K562 (cell line): Measurements from ENCODE around the gene CRAMP1. TPM values are rescaled to one million over a fixed set of nuclear protein-coding genes. Genes with fewer than 3 reads are reported as not detected.

Experiments
- FOXJ2 ChIP-seq: fragments of 200-800 bp; sonication (Bioruptor generic); IDR thresholded peaks from 2 replicates; pipeline ENCODE4 v1.6.1; 2016; ENCODE audit warnings: missing genetic modification characterization, missing compliant biosample characterization
- MAFK ChIP-seq: IDR thresholded peaks from 2 replicates; pipeline ENCODE4 v1.6.1; 2011; ENCODE audit warnings: low read length, improper control_type of control experiment
- TCF7 ChIP-seq: sonication (generic); IDR thresholded peaks from 2 replicates; pipeline ENCODE4 v1.6.1; 2016; ENCODE audit warnings: antibody characterized with exemption, borderline replicate concordance
- TFAP4 ChIP-seq: sonication (generic); formaldehyde crosslinking; IDR thresholded peaks from 2 replicates; pipeline ENCODE4 v1.8.0; 2022; ENCODE audit warnings: missing genetic modification reagents, mild to moderate bottlenecking, moderate library complexity, borderline replicate concordance
- YY1 ChIP-seq, 3 experiments: IDR thresholded peaks; 2 replicates each; pipeline ENCODE4 v1.6.1; 2011; ENCODE audit warnings: low read length in 2 of 3, mild to moderate bottlenecking in 2 of 3, moderate library complexity in 2 of 3, borderline replicate concordance in 1 of 3, control low read depth in 1 of 3, low read depth in 1 of 3; ENCODE audit not compliant: insufficient read depth in 3 of 3, insufficient replicate concordance in 2 of 3, control insufficient read depth in 1 of 3, insufficient read length in 1 of 3; ENCODE audit errors: extremely low read depth in 1 of 3
- ZBTB12 ChIP-seq: fragments of 250-450 bp; sonication (Bioruptor Pico); IDR thresholded peaks from 2 replicates; pipeline ENCODE4 v1.4.0; 2020
- ZBTB33 ChIP-seq: sonication (generic); formaldehyde crosslinking; IDR thresholded peaks from 2 replicates; pipeline ENCODE4 v1.8.1; 2023; ENCODE audit warnings: mild to moderate bottlenecking, missing genetic modification reagents
- ZNF253 ChIP-seq: fragments of 250-450 bp; sonication (Bioruptor Pico); conservative IDR thresholded peaks from 2 replicates; pipeline ENCODE4 v1.6.1; 2021; ENCODE audit warnings: mild to moderate bottlenecking
- polyA plus RNA-seq, 8 experiments: library from polyadenylated mRNA; depleted of rRNA in 4 of 8; stranded (reverse) in 5 of 8; unstranded in 3 of 8; fragments of >200 nt; fragmentation: Nextera tagmentation in 2 of 8; fragmentation: Illumina TruSeq in 1 of 8; extraction: Ambion mirVana in 2 of 8; extraction: Trizol in 1 of 8; gene quantifications; 2 replicates each; pipeline versions ENCODE4 v1.2.1 to v1.2.3, GENCODE V29; 2011 to 2014; ENCODE audit warnings: inconsistent platforms in 1 of 8, missing spikeins in 1 of 8
- total RNA-seq, 7 experiments: library from RNA; depleted of rRNA in 6 of 7; stranded (reverse); fragments of >200 nt in 6 of 7; fragmentation: Illumina TruSeq in 2 of 7; extraction: Trizol in 2 of 7; gene quantifications; 2 replicates each; pipeline versions ENCODE4 v1.2.1 to v1.2.3, GENCODE V29; 2011 to 2021; ENCODE audit warnings: low replicate concordance in 1 of 7
- TF ChIP-seq, protein P1 (sequence below): sonication (generic); formaldehyde crosslinking; IDR thresholded peaks from 2 replicates; pipeline ENCODE4 v1.8.0; 2022; ENCODE audit warnings: mild to moderate bottlenecking, missing genetic modification reagents

Gene CRAMP1
- total and polyA plus RNA-seq, 9 of the 15 experiments (the other 6 are each of a cell fraction or from before 2014, with no cell fraction given), result 0.52 to 20.8 (median 7.5) TPM

DNA sequence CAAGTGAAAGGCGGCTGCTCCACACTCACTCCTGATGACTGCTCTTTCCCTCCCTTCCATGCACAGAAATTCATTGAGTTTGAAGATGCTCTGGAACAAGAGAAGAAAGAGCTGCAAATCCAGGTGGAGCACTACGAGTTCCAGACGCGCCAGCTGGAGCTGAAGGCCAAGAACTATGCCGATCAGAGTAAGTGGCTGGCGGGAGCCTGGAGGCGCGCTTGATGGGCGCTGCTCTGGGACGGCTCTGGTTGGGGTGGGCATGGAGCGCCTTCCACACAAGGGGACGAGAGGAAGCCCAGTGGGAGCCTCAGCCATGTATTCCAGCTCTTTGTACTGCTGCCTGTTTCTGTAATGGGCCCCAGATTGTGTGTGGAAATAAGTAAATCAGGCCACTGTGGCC lies 112.3 kb downstream of the CRAMP1 start (continued):
- TF ChIP-seq ZBTB12 (CRISPR knock-in tag) (no peak), TFAP4 (no peak), TCF7 (no peak), ZNF253 (CRISPR knock-in tag) (no peak), FOXJ2 (tag) (no peak), ZBTB33 (CRISPR knock-in tag) (no peak), MAFK (no peak), YY1 (IDR thresholded peaks at IDR 0.05; ENCODE audit: borderline replicate concordance in 1 of 3, control insufficient read depth in 1 of 3, extremely low read depth in 1 of 3, insufficient read depth in 3 of 3, insufficient read length in 1 of 3, insufficient replicate concordance in 2 of 3, low read depth in 1 of 3, low read length in 2 of 3) (no peak)
- TF ChIP-seq, protein P1, sequence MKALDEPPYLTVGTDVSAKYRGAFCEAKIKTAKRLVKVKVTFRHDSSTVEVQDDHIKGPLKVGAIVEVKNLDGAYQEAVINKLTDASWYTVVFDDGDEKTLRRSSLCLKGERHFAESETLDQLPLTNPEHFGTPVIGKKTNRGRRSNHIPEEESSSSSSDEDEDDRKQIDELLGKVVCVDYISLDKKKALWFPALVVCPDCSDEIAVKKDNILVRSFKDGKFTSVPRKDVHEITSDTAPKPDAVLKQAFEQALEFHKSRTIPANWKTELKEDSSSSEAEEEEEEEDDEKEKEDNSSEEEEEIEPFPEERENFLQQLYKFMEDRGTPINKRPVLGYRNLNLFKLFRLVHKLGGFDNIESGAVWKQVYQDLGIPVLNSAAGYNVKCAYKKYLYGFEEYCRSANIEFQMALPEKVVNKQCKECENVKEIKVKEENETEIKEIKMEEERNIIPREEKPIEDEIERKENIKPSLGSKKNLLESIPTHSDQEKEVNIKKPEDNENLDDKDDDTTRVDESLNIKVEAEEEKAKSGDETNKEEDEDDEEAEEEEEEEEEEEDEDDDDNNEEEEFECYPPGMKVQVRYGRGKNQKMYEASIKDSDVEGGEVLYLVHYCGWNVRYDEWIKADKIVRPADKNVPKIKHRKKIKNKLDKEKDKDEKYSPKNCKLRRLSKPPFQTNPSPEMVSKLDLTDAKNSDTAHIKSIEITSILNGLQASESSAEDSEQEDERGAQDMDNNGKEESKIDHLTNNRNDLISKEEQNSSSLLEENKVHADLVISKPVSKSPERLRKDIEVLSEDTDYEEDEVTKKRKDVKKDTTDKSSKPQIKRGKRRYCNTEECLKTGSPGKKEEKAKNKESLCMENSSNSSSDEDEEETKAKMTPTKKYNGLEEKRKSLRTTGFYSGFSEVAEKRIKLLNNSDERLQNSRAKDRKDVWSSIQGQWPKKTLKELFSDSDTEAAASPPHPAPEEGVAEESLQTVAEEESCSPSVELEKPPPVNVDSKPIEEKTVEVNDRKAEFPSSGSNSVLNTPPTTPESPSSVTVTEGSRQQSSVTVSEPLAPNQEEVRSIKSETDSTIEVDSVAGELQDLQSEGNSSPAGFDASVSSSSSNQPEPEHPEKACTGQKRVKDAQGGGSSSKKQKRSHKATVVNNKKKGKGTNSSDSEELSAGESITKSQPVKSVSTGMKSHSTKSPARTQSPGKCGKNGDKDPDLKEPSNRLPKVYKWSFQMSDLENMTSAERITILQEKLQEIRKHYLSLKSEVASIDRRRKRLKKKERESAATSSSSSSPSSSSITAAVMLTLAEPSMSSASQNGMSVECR (CRISPR knock-in tag), result no peak
